ENCODE results near the gene IRF7.

DNA sequence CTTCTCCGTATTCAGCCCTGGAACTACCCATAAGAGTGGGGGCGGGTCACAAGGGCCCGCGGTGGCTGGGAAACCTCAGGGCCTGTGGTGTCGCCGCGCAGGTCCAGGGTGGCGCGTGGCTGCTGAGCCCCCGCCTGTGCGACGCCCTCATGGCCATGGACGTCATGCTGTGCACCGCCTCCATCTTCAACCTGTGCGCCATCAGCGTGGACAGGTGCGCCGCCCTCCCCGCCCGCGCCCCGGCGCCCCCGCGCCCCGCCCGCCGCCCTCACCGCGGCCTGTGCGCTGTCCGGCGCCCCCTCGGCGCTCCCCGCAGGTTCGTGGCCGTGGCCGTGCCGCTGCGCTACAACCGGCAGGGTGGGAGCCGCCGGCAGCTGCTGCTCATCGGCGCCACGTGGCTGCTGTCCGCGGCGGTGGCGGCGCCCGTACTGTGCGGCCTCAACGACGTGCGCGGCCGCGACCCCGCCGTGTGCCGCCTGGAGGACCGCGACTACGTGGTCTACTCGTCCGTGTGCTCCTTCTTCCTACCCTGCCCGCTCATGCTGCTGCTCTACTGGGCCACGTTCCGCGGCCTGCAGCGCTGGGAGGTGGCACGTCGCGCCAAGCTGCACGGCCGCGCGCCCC lies 23.7 kb upstream of the IRF7 start:
- TF ChIP-seq CTCF (IDR thresholded peaks at IDR 0.05) (no peak), POLR2A (IDR thresholded peaks at IDR 0.05) (no peak)
